ENCODE data around the gene DUSP8. TPM values are rescaled to one million over a fixed set of nuclear protein-coding genes. Genes with fewer than 3 reads are reported as not detected.
"Not testable (repeated sequence)": the region's sequence is repeated elsewhere in the genome, so short reads cannot be mapped to it uniquely, and the experiment has no call there.

The DUSP8 gene
- total RNA-seq, 4 donors from 2014 or later, result 2.5 to 18.4 (median 13.2) TPM

- Histone ChIP-seq H3K27ac (no peak overlapping the region), H3K9me3 (no peaks in the 10 kb centered on the region), H3K4me3 (no peak overlapping the region), H3K36me3 (no peaks in the 10 kb centered on the region), H3K4me1 (peaks cover 0 to 32% (median 11%) of the 10 kb centered on the region in 4 donors), H3K27me3 (no peaks in the 10 kb centered on the region)
- no peak for DNase-seq
- no peak for TF ChIP-seq CTCF (IDR thresholded peaks at IDR 0.05)
- TF ChIP-seq POLR2A (IDR thresholded peaks at IDR 0.05), result no peak
These were observed 61.1 kb downstream of the DUSP8 start for GRCh38 chr11:1510928-1511327.

- DNase-seq, H3K27me3 ChIP-seq, H3K9me3 ChIP-seq, H3K36me3 ChIP-seq, H3K4me3 ChIP-seq, H3K27ac ChIP-seq: not testable (repeated sequence)
- H3K4me1 ChIP-seq, result peaks cover 0 to 27% (median 5%) of the 10 kb centered on the region in 4 donors
These were observed 61.7 kb downstream of the DUSP8 start for GRCh38 chr11:1510351-1510750.

- H3K4me1 ChIP-seq, result peaks cover 0 to 20% (median 0%) of the 10 kb centered on the region in 4 donors
These were observed 62.3 kb downstream of the DUSP8 start for GRCh38 chr11:1509626-1510255.

GRCh38 chr11:1508986-1509385 lies 63.1 kb downstream of the DUSP8 start:
- H3K27ac ChIP-seq, result no peak overlapping the region

More at GRCh38 chr11:1509626-1510255, 62.3 kb downstream of the DUSP8 start:
- no peak overlapping the region for H3K27ac ChIP-seq
- H3K27me3 ChIP-seq, result no peaks in the 10 kb centered on the region
- H3K36me3 ChIP-seq, result no peaks in the 10 kb centered on the region
- H3K9me3 ChIP-seq, result no peaks in the 10 kb centered on the region
- no peak for DNase-seq
- TF ChIP-seq CTCF (IDR thresholded peaks at IDR 0.05), result no peak
- no peak for TF ChIP-seq POLR2A (IDR thresholded peaks at IDR 0.05)
- no peak overlapping the region for H3K4me3 ChIP-seq

GRCh38 chr11:1508491-1508891 lies 63.6 kb downstream of the DUSP8 start:
- Histone ChIP-seq H3K36me3 (no peaks in the 10 kb centered on the region), H3K4me1 (peaks cover 0 to 20% (median 0%) of the 10 kb centered on the region in 4 donors), H3K9me3 (no peaks in the 10 kb centered on the region), H3K27ac (no peak overlapping the region), H3K27me3 (no peaks in the 10 kb centered on the region), H3K4me3 (no peak overlapping the region)
- no peak for DNase-seq
- TF ChIP-seq POLR2A (IDR thresholded peaks at IDR 0.05) (no peak), CTCF (IDR thresholded peaks at IDR 0.05) (no peak)

More at GRCh38 chr11:1508986-1509385, 63.1 kb downstream of the DUSP8 start:
- H3K4me1 ChIP-seq, result peaks cover 0 to 18% (median 0%) of the 10 kb centered on the region in 4 donors
- no peaks in the 10 kb centered on the region for H3K27me3 ChIP-seq
- TF ChIP-seq CTCF (IDR thresholded peaks at IDR 0.05), result no peak
- TF ChIP-seq POLR2A (IDR thresholded peaks at IDR 0.05), result no peak
- no peaks in the 10 kb centered on the region for H3K36me3 ChIP-seq
- H3K9me3 ChIP-seq, result no peaks in the 10 kb centered on the region
- DNase-seq, result no peak
- H3K4me3 ChIP-seq, result no peak overlapping the region

GRCh38 chr11:1507381-1508140 lies 64.5 kb downstream of the DUSP8 start:
- Histone ChIP-seq H3K36me3 (no peaks in the 10 kb centered on the region), H3K27me3 (no peaks in the 10 kb centered on the region), H3K4me3 (no peak overlapping the region), H3K9me3 (no peaks in the 10 kb centered on the region), H3K27ac (no peak overlapping the region), H3K4me1 (peaks cover 0 to 30% (median 0%) of the 10 kb centered on the region in 4 donors)
- no peak for TF ChIP-seq POLR2A (IDR thresholded peaks at IDR 0.05)
- no peak for TF ChIP-seq CTCF (IDR thresholded peaks at IDR 0.05)
- DNase-seq, result no peak

Measured in Peyer's patch (tissue), 4 donors.